ENCODE results near the gene OSBPL9. TPM values are rescaled to one million over a fixed set of nuclear protein-coding genes. Genes with fewer than 3 reads are reported as not detected.

Gene OSBPL9
- total RNA-seq, 1 donor from 2014 or later = 63.7 TPM

- DNase-seq = no peak
- TF ChIP-seq CTCF (IDR thresholded peaks at IDR 0.05) = no peak
- Mint-ChIP-seq H3K9me3 (no peaks in the 10 kb centered on the region), H3K27me3 (no peaks in the 10 kb centered on the region), H3K4me1 (no peaks in the 10 kb centered on the region), H3K4me3 (no peak overlapping the region), H3K27ac (no peak overlapping the region), H3K36me3 (ENCODE audit: low read depth) (peaks cover 10% of the 10 kb centered on the region)
- POLR2A ChIA-PET = no interaction called here
- CTCF ChIA-PET = no interaction called here
- ATAC-seq (ENCODE audit: low read depth) = no peak
- intact Hi-C loops (cut with micrococcal nuclease) = no loop called here
Measured at GRCh38 chr1:51634618-51635017, 17.7 kb downstream of the OSBPL9 start.

- no peak for DNase-seq
- H3K36me3 Mint-ChIP-seq (ENCODE audit: low read depth) = peaks cover 10% of the 10 kb centered on the region
- no peaks in the 10 kb centered on the region for H3K4me1 Mint-ChIP-seq
- no peak overlapping the region for H3K27ac Mint-ChIP-seq
- H3K27me3 Mint-ChIP-seq = no peaks in the 10 kb centered on the region
- H3K4me3 Mint-ChIP-seq = no peak overlapping the region
- no peak for TF ChIP-seq CTCF (IDR thresholded peaks at IDR 0.05)
- CTCF ChIA-PET = no interaction called here
- no peak for ATAC-seq (ENCODE audit: low read depth)
- H3K9me3 Mint-ChIP-seq = no peaks in the 10 kb centered on the region
- intact Hi-C loops (cut with micrococcal nuclease) = no loop called here
- POLR2A ChIA-PET = no interaction called here
Measured at GRCh38 chr1:51635615-51636014, 18.7 kb downstream of the OSBPL9 start.

GRCh38 chr1:51636191-51636590 lies 19.3 kb downstream of the OSBPL9 start:
- Mint-ChIP-seq H3K9me3 (no peaks in the 10 kb centered on the region), H3K4me3 (no peak overlapping the region), H3K4me1 (no peaks in the 10 kb centered on the region), H3K27me3 (no peaks in the 10 kb centered on the region), H3K36me3 (ENCODE audit: low read depth) (peaks cover 12% of the 10 kb centered on the region), H3K27ac (no peak overlapping the region)
- CTCF ChIA-PET = no interaction called here
- no peak for ATAC-seq (ENCODE audit: low read depth)
- intact Hi-C loops (cut with micrococcal nuclease) = no loop called here
- no peak for TF ChIP-seq CTCF (IDR thresholded peaks at IDR 0.05)
- POLR2A ChIA-PET = interaction anchor here (0.7 kb wide), 1 partner anchor 12 kb away, joined by 4 read pairs; no protein-coding TSS in a partner anchor
- DNase-seq = no peak

GRCh38 chr1:51636764-51637522 lies 20.1 kb downstream of the OSBPL9 start:
- no peaks in the 10 kb centered on the region for H3K4me1 Mint-ChIP-seq
- DNase-seq = no peak
- ATAC-seq (ENCODE audit: low read depth) = no peak
- H3K9me3 Mint-ChIP-seq = no peaks in the 10 kb centered on the region
- no peak for TF ChIP-seq CTCF (IDR thresholded peaks at IDR 0.05)
- intact Hi-C loops (cut with micrococcal nuclease) = no loop called here
- no peak overlapping the region for H3K4me3 Mint-ChIP-seq
- ChIA-PET CTCF (no interaction called here), POLR2A (interaction anchor here (0.7 kb wide), 1 partner anchor 11 kb away, joined by 4 read pairs; no protein-coding TSS in a partner anchor)
- peaks cover 12% of the 10 kb centered on the region for H3K36me3 Mint-ChIP-seq (ENCODE audit: low read depth)
- no peaks in the 10 kb centered on the region for H3K27me3 Mint-ChIP-seq
- no peak overlapping the region for H3K27ac Mint-ChIP-seq

- Mint-ChIP-seq H3K4me1 (peaks cover 5% of the 10 kb centered on the region), H3K27ac (no peak overlapping the region), H3K36me3 (ENCODE audit: low read depth) (peaks cover 14% of the 10 kb centered on the region), H3K4me3 (no peak overlapping the region), H3K9me3 (no peaks in the 10 kb centered on the region), H3K27me3 (no peaks in the 10 kb centered on the region)
- ATAC-seq (ENCODE audit: low read depth) = no peak
- POLR2A ChIA-PET = no interaction called here
- no peak for TF ChIP-seq CTCF (IDR thresholded peaks at IDR 0.05)
- CTCF ChIA-PET = no interaction called here
- no peak for DNase-seq
- intact Hi-C loops (cut with micrococcal nuclease) = no loop called here
Measured at GRCh38 chr1:51638350-51638749, 21.5 kb downstream of the OSBPL9 start.
